HFF-Myc (cell line): ENCODE results near the gene CHST11.

ENCODE experiments used
- DNase-seq: peaks from one replicate; pipeline ENCODE4 v3.0.0-alpha.2; 2011; ENCODE audit warnings: low read depth; ENCODE audit errors: extremely low read depth
- H3K4me3 ChIP-seq: replicated peaks from 2 replicates; pipeline ENCODE4 v1.5.1; 2011; ENCODE audit warnings: low read depth, mild to moderate bottlenecking, control low read depth, low read length
- TF ChIP-seq, protein P1 (sequence below): IDR thresholded peaks from 2 replicates; pipeline ENCODE4 v1.5.1; 2012; ENCODE audit warnings: mild to moderate bottlenecking, low read depth, low read length, control low read depth; ENCODE audit errors: missing control alignments

CHST11 gene

GRCh38 chr12:104701756-104702155 is 245.0 kb downstream of the CHST11 start:
- no peak for DNase-seq
- TF ChIP-seq, protein P1, sequence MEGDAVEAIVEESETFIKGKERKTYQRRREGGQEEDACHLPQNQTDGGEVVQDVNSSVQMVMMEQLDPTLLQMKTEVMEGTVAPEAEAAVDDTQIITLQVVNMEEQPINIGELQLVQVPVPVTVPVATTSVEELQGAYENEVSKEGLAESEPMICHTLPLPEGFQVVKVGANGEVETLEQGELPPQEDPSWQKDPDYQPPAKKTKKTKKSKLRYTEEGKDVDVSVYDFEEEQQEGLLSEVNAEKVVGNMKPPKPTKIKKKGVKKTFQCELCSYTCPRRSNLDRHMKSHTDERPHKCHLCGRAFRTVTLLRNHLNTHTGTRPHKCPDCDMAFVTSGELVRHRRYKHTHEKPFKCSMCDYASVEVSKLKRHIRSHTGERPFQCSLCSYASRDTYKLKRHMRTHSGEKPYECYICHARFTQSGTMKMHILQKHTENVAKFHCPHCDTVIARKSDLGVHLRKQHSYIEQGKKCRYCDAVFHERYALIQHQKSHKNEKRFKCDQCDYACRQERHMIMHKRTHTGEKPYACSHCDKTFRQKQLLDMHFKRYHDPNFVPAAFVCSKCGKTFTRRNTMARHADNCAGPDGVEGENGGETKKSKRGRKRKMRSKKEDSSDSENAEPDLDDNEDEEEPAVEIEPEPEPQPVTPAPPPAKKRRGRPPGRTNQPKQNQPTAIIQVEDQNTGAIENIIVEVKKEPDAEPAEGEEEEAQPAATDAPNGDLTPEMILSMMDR = no peak
- H3K4me3 ChIP-seq = no peak overlapping the region

GRCh38 chr12:104702565-104703139 is 245.9 kb downstream of the CHST11 start:
- no peak for DNase-seq
- TF ChIP-seq, protein P1 = no peak

GRCh38 chr12:104703372-104703771 is 246.6 kb downstream of the CHST11 start:
- TF ChIP-seq, protein P1 = peak; percentile 5
- no peak for DNase-seq
- H3K4me3 ChIP-seq = no peak overlapping the region

More at GRCh38 chr12:104702565-104703139, 245.9 kb downstream of the CHST11 start:
- H3K4me3 ChIP-seq = no peak overlapping the region; the same call in 1 of the 2 replicates

GRCh38 chr12:104704224-104704779 is 247.6 kb downstream of the CHST11 start:
- H3K4me3 ChIP-seq = no peak overlapping the region
- TF ChIP-seq, protein P1 = no peak
- DNase-seq = no peak

- no peak overlapping the region for H3K4me3 ChIP-seq
- TF ChIP-seq, protein P1 = no peak
- DNase-seq = no peak
Observed at GRCh38 chr12:104707194-104707593, 250.4 kb downstream of the CHST11 start.

DNA sequence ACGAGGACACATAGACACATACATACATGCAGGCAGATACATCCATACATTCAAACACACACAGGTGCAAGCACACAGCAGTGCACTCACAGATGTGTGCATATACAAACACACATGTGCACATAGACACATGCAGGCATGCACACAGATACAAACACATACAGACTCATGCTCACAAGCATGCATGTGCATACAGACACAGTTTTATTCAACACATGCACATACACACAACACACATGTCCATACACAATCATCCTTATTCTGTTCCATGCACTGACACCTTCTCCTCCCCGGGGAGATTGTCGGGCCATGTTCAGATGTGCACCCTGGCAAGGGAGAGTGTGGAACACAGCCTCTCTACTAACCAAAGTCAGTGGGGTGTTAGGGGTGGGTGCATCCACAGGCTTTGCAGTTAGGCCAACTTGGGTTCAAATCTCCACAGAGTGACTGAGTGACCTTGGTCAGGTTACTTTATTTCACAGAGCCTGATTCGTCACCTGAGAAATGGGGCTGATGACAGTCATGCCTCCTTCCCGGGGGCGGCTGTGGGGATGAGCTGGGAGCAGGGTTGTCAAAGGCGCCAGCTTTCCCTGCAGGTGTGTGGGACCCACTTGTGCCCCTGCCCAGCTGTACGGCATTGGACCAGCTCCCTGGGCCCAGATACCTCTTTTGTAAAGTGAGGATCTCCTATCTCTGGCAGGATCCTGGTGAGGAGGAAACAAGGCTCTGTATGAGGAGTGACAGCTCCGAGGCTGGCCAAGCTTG is 251.2 kb downstream of the CHST11 start:
- TF ChIP-seq, protein P1 = no peak
- no peak overlapping the region for H3K4me3 ChIP-seq
- no peak for DNase-seq
